ENCODE data around the gene PARD3B. TPM values are rescaled to one million over a fixed set of nuclear protein-coding genes. Genes with fewer than 3 reads are reported as not detected.

PARD3B gene
- total and polyA plus RNA-seq, 10 of the 15 experiments (the other 5 are each of a cell fraction or from before 2014, with no cell fraction given) = 0.01 to 0.54 (median 0.07) TPM; not detected in 7

DNA sequence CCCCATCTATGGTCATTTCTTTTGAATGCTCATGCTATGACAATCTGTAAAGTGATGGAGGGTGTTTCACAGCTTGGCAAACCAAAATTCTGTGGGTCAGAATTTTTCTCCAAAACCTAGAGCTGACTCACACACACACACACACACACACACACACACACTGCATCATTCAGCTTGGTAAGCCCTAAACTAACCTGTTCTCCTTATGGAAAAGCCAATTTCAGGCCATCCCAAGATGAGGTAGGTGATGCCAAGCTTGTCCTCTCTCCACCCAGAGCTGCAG lies 1092.0 kb downstream of the PARD3B start (continued):
- TF ChIP-seq, protein P1, sequence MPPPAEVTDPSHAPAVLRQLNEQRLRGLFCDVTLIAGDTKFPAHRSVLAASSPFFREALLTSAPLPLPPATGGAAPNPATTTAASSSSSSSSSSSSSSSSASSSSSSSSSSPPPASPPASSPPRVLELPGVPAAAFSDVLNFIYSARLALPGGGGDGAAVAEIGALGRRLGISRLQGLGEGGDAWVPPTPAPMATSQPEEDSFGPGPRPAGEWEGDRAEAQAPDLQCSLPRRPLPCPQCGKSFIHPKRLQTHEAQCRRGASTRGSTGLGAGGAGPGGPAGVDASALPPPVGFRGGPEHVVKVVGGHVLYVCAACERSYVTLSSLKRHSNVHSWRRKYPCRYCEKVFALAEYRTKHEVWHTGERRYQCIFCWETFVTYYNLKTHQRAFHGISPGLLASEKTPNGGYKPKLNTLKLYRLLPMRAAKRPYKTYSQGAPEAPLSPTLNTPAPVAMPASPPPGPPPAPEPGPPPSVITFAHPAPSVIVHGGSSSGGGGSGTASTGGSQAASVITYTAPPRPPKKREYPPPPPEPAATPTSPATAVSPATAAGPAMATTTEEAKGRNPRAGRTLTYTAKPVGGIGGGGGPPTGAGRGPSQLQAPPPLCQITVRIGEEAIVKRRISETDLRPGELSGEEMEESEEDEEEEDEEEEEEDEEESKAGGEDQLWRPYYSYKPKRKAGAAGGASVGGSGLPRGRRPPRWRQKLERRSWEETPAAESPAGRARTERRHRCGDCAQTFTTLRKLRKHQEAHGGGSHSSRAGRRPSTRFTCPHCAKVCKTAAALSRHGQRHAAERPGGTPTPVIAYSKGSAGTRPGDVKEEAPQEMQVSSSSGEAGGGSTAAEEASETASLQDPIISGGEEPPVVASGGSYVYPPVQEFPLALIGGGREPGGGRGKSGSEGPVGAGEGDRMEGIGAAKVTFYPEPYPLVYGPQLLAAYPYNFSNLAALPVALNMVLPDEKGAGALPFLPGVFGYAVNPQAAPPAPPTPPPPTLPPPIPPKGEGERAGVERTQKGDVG (CRISPR knock-in tag; IDR thresholded peaks at IDR 0.05) = no peak
- TF ChIP-seq GATAD2B (conservative IDR thresholded peaks at IDR 0.05; ENCODE audit: low read depth) (no peak), HCFC1 (IDR thresholded peaks at IDR 0.05; ENCODE audit: low read length) (no peak), RUNX3 (IDR thresholded peaks at IDR 0.05; ENCODE audit: low read length) (no peak)

DNA sequence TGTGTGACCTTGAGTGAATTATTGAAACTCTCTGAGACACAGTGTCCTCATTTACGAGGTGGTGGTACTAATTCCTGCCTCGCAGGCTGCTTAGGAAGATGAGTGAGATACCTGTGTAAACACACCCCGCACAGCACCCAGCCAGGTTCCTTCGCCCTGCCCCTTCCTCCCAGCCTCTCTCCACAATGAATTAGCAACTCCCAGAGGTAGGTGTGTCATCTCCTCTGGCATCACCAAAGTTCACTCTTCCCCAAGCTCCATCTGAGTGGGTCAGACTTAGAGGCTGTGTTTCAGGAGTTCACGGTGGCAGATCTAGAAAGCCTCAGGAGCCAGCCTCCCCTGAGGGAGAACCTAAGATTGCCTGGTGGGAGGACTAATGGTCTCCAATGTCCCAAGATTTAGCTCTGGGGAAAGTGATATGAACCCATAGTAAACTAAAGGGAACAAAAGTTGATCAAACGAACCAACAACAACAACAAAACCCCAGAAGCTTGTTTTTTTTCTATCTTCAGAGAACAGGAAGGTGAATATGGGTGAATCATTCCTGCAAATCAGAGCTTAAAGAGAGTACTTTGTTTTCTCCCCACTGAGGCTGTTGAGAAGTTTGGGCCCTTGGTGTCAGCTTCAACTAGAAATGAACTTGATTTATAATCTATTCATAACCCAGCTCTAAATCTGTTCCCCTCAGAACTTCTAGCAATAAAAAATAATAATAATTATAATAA lies 1092.7 kb downstream of the PARD3B start:
- ChIA-PET SMC1A (ENCODE audit: uncharacterized antibody, unreplicated experiment) (no interaction called here), CTCF (interaction anchor here (0.8 kb wide), 1 partner anchor 10 kb away, joined by 3 read pairs; no protein-coding TSS in a partner anchor), RAD21 (ENCODE audit: unreplicated experiment) (no interaction called here), POLR2A (no interaction called here)
- in situ Hi-C loops (cut with MboI) (no loop called here), intact Hi-C loops (cut with micrococcal nuclease; ENCODE audit: unreplicated experiment) (no loop called here)
- Histone ChIP-seq H3K27me3 (replicated peaks in 1 of 2; ENCODE audit: control insufficient read depth in 2 of 2, insufficient read depth in 2 of 2, low read length in 1 of 2) (peaks cover 3 to 14% of the 10 kb centered on the region in 2 experiments), H2AFZ (ENCODE audit: control insufficient read depth, low read depth, low read length) (no peak overlapping the region), H3K27ac (ENCODE audit: control insufficient read depth, insufficient read depth) (no peak overlapping the region), H3K9me3 (replicated peaks; ENCODE audit: control insufficient read depth, insufficient read depth, low read length) (no peaks in the 10 kb centered on the region; the same call in 2 of the 3 replicates), H3K79me2 (ENCODE audit: control insufficient read depth, insufficient read depth, low read length) (no peaks in the 10 kb centered on the region), H3K9ac (ENCODE audit: control insufficient read depth, insufficient read depth, low read length) (no peak overlapping the region), H3K36me3 (ENCODE audit: control insufficient read depth in 2 of 2, insufficient read depth in 2 of 2, low read length in 1 of 2) (no peaks in the 10 kb centered on the region), H4K20me1 (ENCODE audit: control insufficient read depth, insufficient read depth) (no peaks in the 10 kb centered on the region), H3K4me2 (ENCODE audit: control insufficient read depth, insufficient read depth) (no peak overlapping the region), H3K4me1 (ENCODE audit: control insufficient read depth, insufficient read depth, low read length) (no peaks in the 10 kb centered on the region), H3K4me3 (no peak overlapping the region)
- ATAC-seq = no peak
- 22% methylated on average over 6 of the region's 6 CpGs for WGBS (ENCODE audit: insufficient coverage, insufficient replicate concordance, low lambda C conversion rate, missing lambda C conversion rate)
- no TSS peak for BruUV-seq (replicated peaks)
- DNase-seq (ENCODE audit: low read depth, low spot score) = no peak
- FAIRE-seq = no peak
- no peak for TF ChIP-seq YY1 (IDR thresholded peaks at IDR 0.05; ENCODE audit: low read depth, low read length)
- no peak for TF ChIP-seq MEF2B (IDR thresholded peaks at IDR 0.05; ENCODE audit: partially characterized antibody, poor library complexity, severe bottlenecking)
- TF ChIP-seq RBBP5 (conservative IDR thresholded peaks at IDR 0.05) = no peak
- no peak for TF ChIP-seq BCL11A (IDR thresholded peaks at IDR 0.05; ENCODE audit: low read depth, low read length)
- TF ChIP-seq ZNF217 (IDR thresholded peaks at IDR 0.05) = no peak
- TF ChIP-seq, protein P2, sequence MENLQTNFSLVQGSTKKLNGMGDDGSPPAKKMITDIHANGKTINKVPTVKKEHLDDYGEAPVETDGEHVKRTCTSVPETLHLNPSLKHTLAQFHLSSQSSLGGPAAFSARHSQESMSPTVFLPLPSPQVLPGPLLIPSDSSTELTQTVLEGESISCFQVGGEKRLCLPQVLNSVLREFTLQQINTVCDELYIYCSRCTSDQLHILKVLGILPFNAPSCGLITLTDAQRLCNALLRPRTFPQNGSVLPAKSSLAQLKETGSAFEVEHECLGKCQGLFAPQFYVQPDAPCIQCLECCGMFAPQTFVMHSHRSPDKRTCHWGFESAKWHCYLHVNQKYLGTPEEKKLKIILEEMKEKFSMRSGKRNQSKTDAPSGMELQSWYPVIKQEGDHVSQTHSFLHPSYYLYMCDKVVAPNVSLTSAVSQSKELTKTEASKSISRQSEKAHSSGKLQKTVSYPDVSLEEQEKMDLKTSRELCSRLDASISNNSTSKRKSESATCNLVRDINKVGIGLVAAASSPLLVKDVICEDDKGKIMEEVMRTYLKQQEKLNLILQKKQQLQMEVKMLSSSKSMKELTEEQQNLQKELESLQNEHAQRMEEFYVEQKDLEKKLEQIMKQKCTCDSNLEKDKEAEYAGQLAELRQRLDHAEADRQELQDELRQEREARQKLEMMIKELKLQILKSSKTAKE (IDR thresholded peaks at IDR 0.05; ENCODE audit: low read depth, poor library complexity, severe bottlenecking) = no peak
- no peak for TF ChIP-seq KDM1A (IDR thresholded peaks at IDR 0.05; ENCODE audit: borderline replicate concordance)
- TF ChIP-seq ZNF622 (IDR thresholded peaks at IDR 0.05) = no peak
- TF ChIP-seq, protein P3, sequence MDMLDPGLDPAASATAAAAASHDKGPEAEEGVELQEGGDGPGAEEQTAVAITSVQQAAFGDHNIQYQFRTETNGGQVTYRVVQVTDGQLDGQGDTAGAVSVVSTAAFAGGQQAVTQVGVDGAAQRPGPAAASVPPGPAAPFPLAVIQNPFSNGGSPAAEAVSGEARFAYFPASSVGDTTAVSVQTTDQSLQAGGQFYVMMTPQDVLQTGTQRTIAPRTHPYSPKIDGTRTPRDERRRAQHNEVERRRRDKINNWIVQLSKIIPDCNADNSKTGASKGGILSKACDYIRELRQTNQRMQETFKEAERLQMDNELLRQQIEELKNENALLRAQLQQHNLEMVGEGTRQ (IDR thresholded peaks at IDR 0.05; ENCODE audit: borderline replicate concordance, low read depth, low read length) = no peak
- TF ChIP-seq, protein P4, sequence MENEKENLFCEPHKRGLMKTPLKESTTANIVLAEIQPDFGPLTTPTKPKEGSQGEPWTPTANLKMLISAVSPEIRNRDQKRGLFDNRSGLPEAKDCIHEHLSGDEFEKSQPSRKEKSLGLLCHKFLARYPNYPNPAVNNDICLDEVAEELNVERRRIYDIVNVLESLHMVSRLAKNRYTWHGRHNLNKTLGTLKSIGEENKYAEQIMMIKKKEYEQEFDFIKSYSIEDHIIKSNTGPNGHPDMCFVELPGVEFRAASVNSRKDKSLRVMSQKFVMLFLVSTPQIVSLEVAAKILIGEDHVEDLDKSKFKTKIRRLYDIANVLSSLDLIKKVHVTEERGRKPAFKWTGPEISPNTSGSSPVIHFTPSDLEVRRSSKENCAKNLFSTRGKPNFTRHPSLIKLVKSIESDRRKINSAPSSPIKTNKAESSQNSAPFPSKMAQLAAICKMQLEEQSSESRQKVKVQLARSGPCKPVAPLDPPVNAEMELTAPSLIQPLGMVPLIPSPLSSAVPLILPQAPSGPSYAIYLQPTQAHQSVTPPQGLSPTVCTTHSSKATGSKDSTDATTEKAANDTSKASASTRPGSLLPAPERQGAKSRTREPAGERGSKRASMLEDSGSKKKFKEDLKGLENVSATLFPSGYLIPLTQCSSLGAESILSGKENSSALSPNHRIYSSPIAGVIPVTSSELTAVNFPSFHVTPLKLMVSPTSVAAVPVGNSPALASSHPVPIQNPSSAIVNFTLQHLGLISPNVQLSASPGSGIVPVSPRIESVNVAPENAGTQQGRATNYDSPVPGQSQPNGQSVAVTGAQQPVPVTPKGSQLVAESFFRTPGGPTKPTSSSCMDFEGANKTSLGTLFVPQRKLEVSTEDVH (IDR thresholded peaks at IDR 0.05; ENCODE audit: low read depth, partially characterized antibody) = no peak
- TF ChIP-seq TAF1 (IDR thresholded peaks at IDR 0.05; ENCODE audit: borderline replicate concordance, low read depth, low read length) = no peak
